Mesenchymal stem cell (in vitro differentiated cells and primary cell): Measurements from ENCODE around the gene HMX1.

Experiments
- DNase-seq: peaks from one replicate; pipeline ENCODE4 v3.0.0-alpha.2; 2013
- H2AFZ ChIP-seq: one replicate; pipeline ENCODE4 v1.6.1; 2013; ENCODE audit warnings: low read depth, mild to moderate bottlenecking, control low read depth, inconsistent platforms, low read length, moderate library complexity
- H2AK5ac ChIP-seq: 2 replicates; pipeline ENCODE4 v1.6.1; 2013; ENCODE audit warnings: low read length, moderate library complexity, mild to moderate bottlenecking, inconsistent platforms; ENCODE audit not compliant: severe bottlenecking
- H2BK120ac ChIP-seq: one replicate; pipeline ENCODE4 v1.6.1; 2013; ENCODE audit warnings: low read depth, mild to moderate bottlenecking, inconsistent platforms, low read length, moderate library complexity
- H2BK12ac ChIP-seq, 2 experiments: one replicate each; pipeline ENCODE4 v1.6.1; 2013; ENCODE audit warnings: inconsistent platforms in 2 of 2, low read length in 2 of 2, mild to moderate bottlenecking in 2 of 2, moderate library complexity in 2 of 2, control low read depth in 1 of 2
- H2BK15ac ChIP-seq: one replicate; pipeline ENCODE4 v1.6.1; 2013; ENCODE audit warnings: mild to moderate bottlenecking, low read depth, inconsistent platforms; ENCODE audit not compliant: poor library complexity, severe bottlenecking
- H2BK5ac ChIP-seq: 2 replicates; pipeline ENCODE4 v1.6.1; 2013; ENCODE audit warnings: low read depth, mild to moderate bottlenecking, low read length, control low read depth, inconsistent platforms; ENCODE audit not compliant: poor library complexity, severe bottlenecking
- H3K14ac ChIP-seq, 2 experiments: one replicate each; pipeline ENCODE4 v1.6.1; 2013; ENCODE audit warnings: inconsistent platforms in 2 of 2, low read length in 2 of 2, control low read depth in 1 of 2, mild to moderate bottlenecking in 1 of 2, moderate library complexity in 1 of 2
- H3K18ac ChIP-seq, 2 experiments: one replicate each; pipeline ENCODE4 v1.6.1; 2013; ENCODE audit warnings: inconsistent platforms in 2 of 2, low read length in 2 of 2, control low read depth in 1 of 2, low read depth in 1 of 2, mild to moderate bottlenecking in 1 of 2
- H3K23ac ChIP-seq, 2 experiments: one replicate each; pipeline ENCODE4 v1.6.1; 2013; ENCODE audit warnings: inconsistent platforms in 2 of 2, low read length in 2 of 2, mild to moderate bottlenecking in 2 of 2, moderate library complexity in 2 of 2, control low read depth in 1 of 2
- H3K27ac ChIP-seq: 2 replicates; pipeline ENCODE4 v1.5.1; 2013; ENCODE audit warnings: mild to moderate bottlenecking, moderate library complexity, low read length, control low read depth, inconsistent platforms; ENCODE audit not compliant: poor library complexity, severe bottlenecking
- H3K27me3 ChIP-seq, 2 experiments: 2 replicates each; pipeline versions ENCODE4 v1.6.1 to v1.7.0; 2013; ENCODE audit warnings: low read length in 2 of 2, mild to moderate bottlenecking in 2 of 2, moderate library complexity in 2 of 2, control low read depth in 1 of 2, inconsistent platforms in 1 of 2; ENCODE audit not compliant: control insufficient read depth in 1 of 2, insufficient read depth in 1 of 2
- H3K36me3 ChIP-seq, 2 experiments: 2 replicates each; pipeline versions ENCODE4 v1.6.1 to v1.7.0; 2013; ENCODE audit warnings: low read length in 2 of 2, control low read depth in 1 of 2, inconsistent platforms in 1 of 2, low read depth in 1 of 2, mild to moderate bottlenecking in 1 of 2; ENCODE audit not compliant: insufficient read depth in 2 of 2, control insufficient read depth in 1 of 2
- H3K4ac ChIP-seq, 2 experiments: one replicate each; pipeline ENCODE4 v1.6.1; 2013; ENCODE audit warnings: inconsistent platforms in 2 of 2, low read length in 2 of 2, mild to moderate bottlenecking in 2 of 2, moderate library complexity in 2 of 2, control low read depth in 1 of 2, low read depth in 1 of 2
- H3K4me1 ChIP-seq: 2 replicates; pipeline ENCODE4 v1.6.1; 2013; ENCODE audit warnings: low read depth, low read length, control low read depth; ENCODE audit not compliant: control insufficient read depth, insufficient read depth
- H3K4me2 ChIP-seq: 2 replicates; pipeline ENCODE4 v1.6.1; 2013; ENCODE audit warnings: low read length, mild to moderate bottlenecking, inconsistent platforms; ENCODE audit not compliant: poor library complexity, severe bottlenecking
- H3K4me3 ChIP-seq, 2 experiments: 2 replicates each; pipeline versions ENCODE4 v1.5.1 to v1.7.0; 2013; ENCODE audit warnings: low read length in 2 of 2, mild to moderate bottlenecking in 2 of 2, control low read depth in 1 of 2, low read depth in 1 of 2; ENCODE audit not compliant: insufficient read depth in 1 of 2
- H3K79me1 ChIP-seq: replicated peaks from 2 replicates; pipeline ENCODE4 v1.6.1; 2013; ENCODE audit warnings: mild to moderate bottlenecking, control low read depth, low read length, inconsistent platforms; ENCODE audit not compliant: poor library complexity, severe bottlenecking
- H3K9ac ChIP-seq: 2 replicates; pipeline ENCODE4 v1.7.0; 2013; ENCODE audit warnings: mild to moderate bottlenecking, low read length, moderate library complexity
- H3K9me3 ChIP-seq: 2 replicates; pipeline ENCODE4 v1.7.0; 2013; ENCODE audit warnings: mild to moderate bottlenecking, low read length; ENCODE audit not compliant: control insufficient read depth
- H4K8ac ChIP-seq: one replicate; pipeline ENCODE4 v1.6.1; 2013; ENCODE audit warnings: inconsistent platforms, mild to moderate bottlenecking, low read length, moderate library complexity
- H4K91ac ChIP-seq: one replicate; pipeline ENCODE4 v1.6.1; 2013; ENCODE audit warnings: mild to moderate bottlenecking, low read length, inconsistent platforms
- WGBS: methylation state at CpG from one replicate; pipeline ENCODE4 v1.1.7; 2013; ENCODE audit warnings: mixed read lengths; 5-methylcytosine and 5-hydroxymethylcytosine counted together

Gene HMX1

DNA sequence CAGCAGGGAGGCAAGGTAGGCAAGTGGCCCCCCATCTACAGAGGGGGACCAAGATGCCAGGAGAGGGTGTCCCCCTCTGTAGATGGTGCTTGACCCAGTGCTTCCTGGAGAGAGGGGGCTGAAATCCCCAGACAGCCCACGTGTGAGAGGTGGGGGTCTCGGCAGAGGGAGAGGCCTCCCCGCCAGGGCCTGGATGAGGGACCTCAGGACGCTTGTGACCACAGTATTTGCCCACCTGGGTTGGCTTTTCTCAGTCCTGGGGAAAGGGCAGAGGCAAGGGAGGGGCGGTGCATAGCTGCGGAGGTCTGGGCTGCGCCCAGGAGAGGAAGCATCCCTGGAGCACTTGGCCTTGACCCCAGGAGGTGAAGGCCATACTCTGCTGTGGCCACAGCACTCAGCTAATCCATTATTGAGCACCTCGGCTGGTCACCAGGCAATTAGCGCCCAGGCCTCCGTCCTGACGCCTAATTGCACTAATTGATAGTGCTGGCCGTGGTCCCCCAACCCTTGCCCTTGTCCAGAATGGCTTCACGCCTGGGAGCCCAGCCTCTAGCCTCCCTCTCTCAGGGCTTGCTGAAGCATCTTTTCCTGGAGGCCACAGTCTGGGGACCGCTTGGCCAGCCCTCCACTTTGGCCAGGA lies 30.7 kb downstream of the HMX1 start:
- H3K4me1 ChIP-seq, result no peaks in the 10 kb centered on the region
- no peak overlapping the region for H3K27ac ChIP-seq
- no peaks in the 10 kb centered on the region for H3K36me3 ChIP-seq
- H2AK5ac ChIP-seq, result no peak overlapping the region
- no peaks in the 10 kb centered on the region for H3K79me1 ChIP-seq
- peaks cover 0 to 15% of the 10 kb centered on the region in 2 experiments for H3K27me3 ChIP-seq
- H3K4me3 ChIP-seq, result no peak overlapping the region
- no peak overlapping the region for H2BK5ac ChIP-seq
- no peak overlapping the region for H3K14ac ChIP-seq
- H2BK12ac ChIP-seq, result no peak overlapping the region
- 74% methylated on average over 13 of the region's 14 CpGs for WGBS
- H3K9me3 ChIP-seq, result no peaks in the 10 kb centered on the region
- H4K8ac ChIP-seq, result no peak overlapping the region
- no peak overlapping the region for H4K91ac ChIP-seq
- H3K9ac ChIP-seq, result no peak overlapping the region
- no peak overlapping the region for H2AFZ ChIP-seq
- no peak overlapping the region for H2BK15ac ChIP-seq
- H3K18ac ChIP-seq, result no peak overlapping the region
- H2BK120ac ChIP-seq, result no peak overlapping the region
- H3K4ac ChIP-seq, result no peak overlapping the region
- DNase-seq, result no peak
- no peak overlapping the region for H3K4me2 ChIP-seq
- no peak overlapping the region for H3K23ac ChIP-seq

DNA sequence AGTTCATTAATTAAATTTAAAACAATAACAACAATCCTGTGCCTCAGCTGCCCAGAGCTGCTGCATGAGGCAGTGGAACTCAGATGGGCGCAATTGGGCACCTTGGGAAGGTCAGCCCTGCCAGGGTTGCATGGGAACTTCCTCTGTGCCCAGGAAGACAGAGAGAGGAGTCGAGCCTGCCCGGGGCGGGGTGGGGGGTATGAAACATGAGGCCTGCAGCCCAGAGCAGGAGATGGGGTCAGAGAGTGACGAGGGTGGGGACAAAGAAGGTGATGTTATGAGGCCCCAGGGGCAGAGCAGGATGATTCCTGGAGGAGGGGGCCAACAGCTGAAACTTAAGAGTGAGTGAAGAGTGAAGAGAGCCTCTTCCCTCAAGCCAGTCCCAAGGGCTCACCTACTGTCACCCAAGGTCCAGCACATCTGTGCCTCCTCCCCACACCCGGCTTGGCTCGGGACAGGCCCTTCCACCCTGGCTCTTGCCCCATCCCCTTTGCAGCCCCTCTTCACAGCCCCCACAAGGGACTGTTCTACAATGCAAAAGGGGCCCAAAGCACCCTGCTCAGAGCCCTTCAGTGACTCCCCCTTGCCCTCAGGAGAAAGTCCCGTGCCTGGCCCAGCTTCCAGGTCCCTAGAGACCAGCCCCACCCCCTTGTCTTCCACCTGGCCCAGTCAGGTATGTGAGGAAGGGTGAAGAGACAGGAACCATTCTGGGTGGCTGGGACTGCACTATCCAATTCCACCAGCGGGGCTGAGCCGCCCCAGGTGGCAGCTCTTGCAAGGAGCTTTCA lies 31.4 kb downstream of the HMX1 start:
- Histone ChIP-seq H3K4me1 (no peaks in the 10 kb centered on the region), H3K14ac (no peak overlapping the region), H2BK15ac (no peak overlapping the region), H3K4ac (no peak overlapping the region), H3K79me1 (no peaks in the 10 kb centered on the region), H2BK120ac (no peak overlapping the region), H2AFZ (no peak overlapping the region), H3K9me3 (no peaks in the 10 kb centered on the region), H2BK5ac (no peak overlapping the region), H3K27ac (no peak overlapping the region), H3K4me3 (no peak overlapping the region), H3K36me3 (no peaks in the 10 kb centered on the region), H3K4me2 (no peak overlapping the region), H3K18ac (no peak overlapping the region), H3K9ac (no peak overlapping the region), H3K27me3 (peaks cover 0 to 15% of the 10 kb centered on the region in 2 experiments), H2BK12ac (no peak overlapping the region), H3K23ac (no peak overlapping the region), H4K91ac (no peak overlapping the region), H2AK5ac (no peak overlapping the region), H4K8ac (no peak overlapping the region)
- WGBS, result 72% methylated on average over 8 of the region's 10 CpGs
- no peak for DNase-seq

DNA sequence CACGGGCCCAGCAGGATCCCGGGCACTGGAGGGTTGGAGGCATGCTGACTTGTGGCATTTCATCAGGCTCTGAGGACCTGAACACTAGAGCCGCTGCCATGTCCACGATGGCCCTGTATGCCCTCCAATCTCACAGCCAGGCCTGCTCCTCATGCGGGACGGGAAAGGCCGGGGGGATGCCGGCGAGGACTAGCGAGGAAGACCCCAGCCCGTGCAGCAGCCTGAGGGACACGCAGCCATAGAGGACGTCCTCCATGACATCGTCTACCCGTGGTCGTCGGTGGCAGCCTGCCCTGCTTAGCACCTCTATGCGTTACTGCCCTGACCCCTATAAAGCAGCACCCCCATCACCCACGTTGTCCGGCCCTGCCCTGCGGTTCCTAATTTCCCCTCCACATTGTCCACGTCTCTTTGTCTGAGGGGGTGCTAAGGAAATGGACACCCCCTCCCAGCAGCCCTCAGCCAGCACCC lies 32.6 kb downstream of the HMX1 start:
- Histone ChIP-seq H4K8ac (no peak overlapping the region), H2BK15ac (no peak overlapping the region), H3K36me3 (no peaks in the 10 kb centered on the region), H4K91ac (no peak overlapping the region), H2BK5ac (no peak overlapping the region), H3K4me1 (no peaks in the 10 kb centered on the region), H3K27ac (no peak overlapping the region), H3K23ac (no peak overlapping the region), H3K79me1 (no peaks in the 10 kb centered on the region), H3K27me3 (peaks cover 0 to 14% of the 10 kb centered on the region in 2 experiments), H2BK120ac (no peak overlapping the region), H3K18ac (no peak overlapping the region), H2BK12ac (no peak overlapping the region), H3K9me3 (no peaks in the 10 kb centered on the region), H3K14ac (no peak overlapping the region), H3K4me2 (no peak overlapping the region), H2AFZ (no peak overlapping the region), H3K4me3 (no peak overlapping the region), H3K9ac (no peak overlapping the region), H2AK5ac (no peak overlapping the region), H3K4ac (no peak overlapping the region)
- 88% methylated on average over 22 of the region's 22 CpGs for WGBS
- DNase-seq, result no peak

DNA sequence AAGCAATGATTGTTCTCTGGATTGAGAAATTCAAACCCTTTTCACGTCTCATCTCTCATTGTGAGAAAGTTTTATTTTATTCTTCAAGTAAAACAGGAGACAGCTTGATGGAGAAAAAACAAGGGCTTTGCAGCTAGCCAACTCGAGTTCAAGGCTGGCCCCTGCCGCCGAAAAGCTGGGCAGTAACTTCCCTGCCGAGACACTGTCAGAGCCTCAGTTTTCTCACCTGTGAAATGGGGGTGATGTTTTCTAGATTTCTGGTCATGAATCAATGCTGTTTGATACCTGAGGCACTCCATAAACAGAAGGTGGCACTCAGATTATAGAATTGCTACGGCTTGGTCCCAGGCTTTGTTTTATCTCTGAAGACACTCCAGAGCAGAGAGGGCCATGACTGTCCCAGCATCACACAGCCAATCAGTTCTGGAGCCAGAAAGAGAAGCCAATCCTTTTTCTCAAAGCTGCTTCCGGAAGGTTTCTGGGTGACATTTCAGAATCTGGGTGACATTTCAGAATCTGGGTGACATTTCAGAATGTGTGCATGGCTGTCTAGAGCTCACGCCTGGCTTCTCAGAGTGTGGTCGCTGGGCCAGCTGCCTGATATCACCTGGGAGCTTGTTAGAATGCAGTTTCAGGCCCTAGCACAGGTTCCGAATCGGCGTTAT lies 33.2 kb downstream of the HMX1 start:
- 74% methylated on average over 11 of the region's 12 CpGs for WGBS
- no peak overlapping the region for H3K4me3 ChIP-seq
- H3K18ac ChIP-seq, result no peak overlapping the region
- H2BK5ac ChIP-seq, result no peak overlapping the region
- no peak overlapping the region for H3K27ac ChIP-seq
- H3K9ac ChIP-seq, result no peak overlapping the region
- H3K4me1 ChIP-seq, result no peaks in the 10 kb centered on the region
- DNase-seq, result no peak
- no peak overlapping the region for H2AK5ac ChIP-seq
- H3K4ac ChIP-seq, result no peak overlapping the region
- H3K23ac ChIP-seq, result no peak overlapping the region
- H3K4me2 ChIP-seq, result no peak overlapping the region
- H3K79me1 ChIP-seq, result no peaks in the 10 kb centered on the region
- no peak overlapping the region for H2BK12ac ChIP-seq
- peaks cover 0 to 16% of the 10 kb centered on the region in 2 experiments for H3K27me3 ChIP-seq
- no peaks in the 10 kb centered on the region for H3K36me3 ChIP-seq
- H3K9me3 ChIP-seq, result no peaks in the 10 kb centered on the region
- H3K14ac ChIP-seq, result no peak overlapping the region
- no peak overlapping the region for H2AFZ ChIP-seq
- H2BK15ac ChIP-seq, result no peak overlapping the region
- H4K91ac ChIP-seq, result no peak overlapping the region
- H4K8ac ChIP-seq, result no peak overlapping the region
- no peak overlapping the region for H2BK120ac ChIP-seq
